ENCODE measurements around the gene TRIAP1.

TRIAP1 gene

GRCh38 chr12:120413901-120414695 lies 32.1 kb downstream of the TRIAP1 start:
- DNase-seq (ENCODE audit: low read depth, low spot score) = no peak
- POLR2A ChIA-PET = no interaction called here

GRCh38 chr12:120412421-120412820 lies 33.8 kb downstream of the TRIAP1 start:
- no peak for DNase-seq (ENCODE audit: low read depth, low spot score)
- TF ChIP-seq CTCF (IDR thresholded peaks at IDR 0.05; ENCODE audit: insufficient read depth, low read length, missing control alignments) = no peak
- POLR2A ChIA-PET = no interaction called here
- no peak overlapping the region for H3K4me3 ChIP-seq (ENCODE audit: low read depth, low read length)
- CTCF ChIA-PET = no interaction called here

More at GRCh38 chr12:120413901-120414695, 32.1 kb downstream of the TRIAP1 start:
- TF ChIP-seq CTCF (IDR thresholded peaks at IDR 0.05; ENCODE audit: insufficient read depth, low read length, missing control alignments) = no peak
- CTCF ChIA-PET = no interaction called here
- H3K4me3 ChIP-seq (ENCODE audit: low read depth, low read length) = no peak overlapping the region

GRCh38 chr12:120408771-120409170 lies 37.4 kb downstream of the TRIAP1 start:
- POLR2A ChIA-PET = no interaction called here
- DNase-seq (ENCODE audit: low read depth, low spot score) = no peak
- H3K4me3 ChIP-seq (ENCODE audit: low read depth, low read length) = no peak overlapping the region
- CTCF ChIA-PET = interaction anchor here (1.5 kb wide), 1 partner anchor 91 kb away, joined by 3 read pairs; no protein-coding TSS in a partner anchor
- no peak for TF ChIP-seq CTCF (IDR thresholded peaks at IDR 0.05; ENCODE audit: insufficient read depth, low read length, missing control alignments)

GRCh38 chr12:120406553-120406952 lies 39.6 kb downstream of the TRIAP1 start:
- no peak for TF ChIP-seq CTCF (IDR thresholded peaks at IDR 0.05; ENCODE audit: insufficient read depth, low read length, missing control alignments)
- no peak for DNase-seq (ENCODE audit: low read depth, low spot score)
- ChIA-PET CTCF (interaction anchor here (0.8 kb wide), 1 partner anchor 25 kb away, joined by 3 read pairs; no protein-coding TSS in a partner anchor), POLR2A (no interaction called here)
- no peak overlapping the region for H3K4me3 ChIP-seq (ENCODE audit: low read depth, low read length)

GRCh38 chr12:120406069-120406468 lies 40.1 kb downstream of the TRIAP1 start:
- DNase-seq (ENCODE audit: low read depth, low spot score) = no peak
- POLR2A ChIA-PET = no interaction called here
- CTCF ChIA-PET = no interaction called here
- H3K4me3 ChIP-seq (ENCODE audit: low read depth, low read length) = no peak overlapping the region
- TF ChIP-seq CTCF (IDR thresholded peaks at IDR 0.05; ENCODE audit: insufficient read depth, low read length, missing control alignments) = no peak

- ChIA-PET POLR2A (no interaction called here), CTCF (no interaction called here)
- no peak overlapping the region for H3K4me3 ChIP-seq (ENCODE audit: low read depth, low read length)
- no peak for DNase-seq (ENCODE audit: low read depth, low spot score)
- TF ChIP-seq CTCF (IDR thresholded peaks at IDR 0.05; ENCODE audit: insufficient read depth, low read length, missing control alignments) = no peak
Observed at GRCh38 chr12:120404271-120404670, 41.9 kb downstream of the TRIAP1 start.
